Panc1 (cell line): ENCODE results near the gene NOL4L. TPM values are rescaled to one million over a fixed set of nuclear protein-coding genes. Genes with fewer than 3 reads are reported as not detected.

Source experiments
- ATAC-seq: fragments of 200-7000 bp; cut with Tn5 transposase; 2 replicates; pipeline ENCODE4 v1.9.1; 2020; ENCODE audit warnings: mild to moderate bottlenecking, moderate library complexity
- BruUV-seq: library from RNA; stranded (reverse); fragments of 400-500 nt; replicated peaks from 2 replicates; lab custom pipeline; 2021; lab: Mats Ljungman, UMichigan
- CTCF ChIA-PET: fragments of 300-600 bp; sonication (Branson Sonifier 250); formaldehyde crosslinking; loops from one replicate; lab custom pipeline; 2022; ENCODE audit warnings: antibody characterized with exemption; lab: Charles Lee
- POLR2A ChIA-PET: fragments of 300-600 bp; sonication (Branson Sonifier 250); formaldehyde crosslinking; loops from one replicate; lab custom pipeline; 2022; ENCODE audit warnings: antibody characterized with exemption; lab: Charles Lee
- DNase-seq: peaks from one replicate; pipeline ENCODE4 v3.0.0-alpha.2; 2010; ENCODE audit warnings: low read depth, low spot score
- H3K27ac ChIP-seq: 2 replicates; pipeline ENCODE4 v1.5.1; 2011; ENCODE audit warnings: mild to moderate bottlenecking, low read length, inconsistent platforms
- H3K27me3 ChIP-seq: fragments of 200-500 bp; sonication (Bioruptor generic); 2 replicates; pipeline ENCODE4 v1.6.0; 2014; ENCODE audit warnings: low read length, inconsistent platforms; ENCODE audit not compliant: control insufficient read depth, insufficient read depth
- H3K36me3 ChIP-seq: fragments of 200-500 bp; sonication (Bioruptor generic); 2 replicates; pipeline ENCODE4 v1.5.1; 2014; ENCODE audit warnings: inconsistent platforms, mild to moderate bottlenecking, low read length, moderate library complexity; ENCODE audit not compliant: control insufficient read depth, insufficient read depth
- H3K4me1 ChIP-seq: 2 replicates; pipeline ENCODE4 v1.5.1; 2011; ENCODE audit warnings: inconsistent platforms, mild to moderate bottlenecking, low read length, moderate library complexity; ENCODE audit not compliant: control insufficient read depth, insufficient read depth
- H3K4me3 ChIP-seq, 2 experiments: 2 replicates each; pipeline ENCODE4 v1.5.1; 2011 to 2012; ENCODE audit warnings: low read depth in 2 of 2, low read length in 2 of 2, mild to moderate bottlenecking in 2 of 2, inconsistent platforms in 1 of 2, moderate library complexity in 1 of 2
- H3K9me3 ChIP-seq: fragments of 200-500 bp; sonication (Bioruptor generic); 2 replicates; pipeline ENCODE4 v1.5.1; 2014; ENCODE audit warnings: low read depth, mild to moderate bottlenecking, inconsistent platforms, low read length, moderate library complexity; ENCODE audit not compliant: control insufficient read depth, insufficient read depth
- CTCF ChIP-seq: fragments of 450-650 bp; IDR thresholded peaks from 2 replicates; pipeline ENCODE4 v1.5.1; 2017; ENCODE audit warnings: mild to moderate bottlenecking
- POLR2AphosphoS5 ChIP-seq: IDR thresholded peaks from 2 replicates; pipeline ENCODE4 v1.6.1; 2012; ENCODE audit warnings: mild to moderate bottlenecking, low read depth, low read length, moderate library complexity
- REST ChIP-seq, 2 experiments: IDR thresholded peaks; 2 replicates each; pipeline ENCODE4 v1.6.1; 2011 to 2012; ENCODE audit warnings: low read depth in 2 of 2, control low read depth in 1 of 2, low read length in 1 of 2, mild to moderate bottlenecking in 1 of 2, moderate library complexity in 1 of 2; ENCODE audit not compliant: insufficient read depth in 1 of 2
- SIN3A ChIP-seq: IDR thresholded peaks from 2 replicates; pipeline ENCODE4 v1.6.1; 2012; ENCODE audit warnings: low read depth, mild to moderate bottlenecking, low read length, moderate library complexity, borderline replicate concordance; ENCODE audit not compliant: insufficient read depth
- TCF7L2 ChIP-seq: IDR thresholded peaks from 2 replicates; pipeline ENCODE4 v1.6.1; 2011; ENCODE audit warnings: mild to moderate bottlenecking, low read depth, low read length, inconsistent platforms
- in situ Hi-C: cut with HindIII; loops from 2 replicates; pipeline ENCODE4 v1.10.0; 2016; ENCODE audit warnings: low sequenced_read_pairs, low pct_unique_long_range_greater_than_20kb
- intact Hi-C: fragments of 100-400 bp; cut with micrococcal nuclease; formaldehyde crosslinking; loops from one replicate; pipeline ENCODE4 v1.10.0; 2022; ENCODE audit not compliant: unreplicated experiment
- total RNA-seq: library from RNA; stranded (reverse); gene quantifications from one replicate; pipeline ENCODE4 v1.2.1, GENCODE V29; 2021; ENCODE audit not compliant: unreplicated experiment

NOL4L gene
- total RNA-seq, 1 experiment from 2014 or later, result 21.6 TPM

- 0 out of 2 replicates have a peak, but pooled peaks cover 2% of the 10 kb centered on the region for H3K36me3 ChIP-seq
- no peak for DNase-seq
- H3K27ac ChIP-seq, result no peak overlapping the region
- intact Hi-C loops (no loop called here), in situ Hi-C loops (no loop called here)
- H3K27me3 ChIP-seq, result no peaks in the 10 kb centered on the region
- no TSS peak for BruUV-seq
- no peaks in the 10 kb centered on the region for H3K4me1 ChIP-seq
- no peak overlapping the region for H3K4me3 ChIP-seq
- no peak for TF ChIP-seq SIN3A
- TF ChIP-seq REST (IDR thresholded peaks at IDR 0.05; ENCODE audit: insufficient read depth in 1 of 2, low read depth in 2 of 2, low read length in 1 of 2), result no peak
- no peak for TF ChIP-seq TCF7L2
- TF ChIP-seq POLR2AphosphoS5, result no peak
- TF ChIP-seq CTCF, result no peak
- POLR2A ChIA-PET, result no interaction called here
- ATAC-seq, result no peak
- no peaks in the 10 kb centered on the region for H3K9me3 ChIP-seq
- CTCF ChIA-PET, result no interaction called here
Measured at GRCh38 chr20:32404017-32404416, 181.1 kb downstream of the NOL4L start.

- POLR2A ChIA-PET, result no interaction called here
- CTCF ChIA-PET, result no interaction called here
- no peaks in the 10 kb centered on the region for H3K27me3 ChIP-seq
- ATAC-seq, result peak; percentile 52; the same call in 1 of the 2 replicates
- no TSS peak for BruUV-seq
- DNase-seq, result no peak
- no peaks in the 10 kb centered on the region for H3K4me1 ChIP-seq
- no peak overlapping the region for H3K4me3 ChIP-seq
- TF ChIP-seq CTCF (no peak), TCF7L2 (no peak), REST (IDR thresholded peaks at IDR 0.05; ENCODE audit: insufficient read depth in 1 of 2, low read depth in 2 of 2, low read length in 1 of 2) (no peak), POLR2AphosphoS5 (no peak), SIN3A (no peak)
- H3K36me3 ChIP-seq, result 0 out of 2 replicates have a peak, but pooled peaks cover 2% of the 10 kb centered on the region
- intact Hi-C loops, result no loop called here
- H3K9me3 ChIP-seq, result no peaks in the 10 kb centered on the region
- no peak overlapping the region for H3K27ac ChIP-seq
- in situ Hi-C loops, result no loop called here
Measured at GRCh38 chr20:32400476-32400875, 184.7 kb downstream of the NOL4L start.
